CD4-positive, alpha-beta T cell treated with Interleukin-12 subunit alpha and Interleukin-12 subunit beta, for 1 hour (primary cell): ENCODE data around the gene TNFRSF14.

ENCODE experiments used
- DNase-seq: peaks from one replicate; pipeline ENCODE4 v3.0.0-alpha.2; 2020

Gene TNFRSF14

GRCh38 chr1:2523891-2524609, 32.1 kb upstream of the TNFRSF14 start:
- DNase-seq: peak; percentile 64

GRCh38 chr1:2525572-2525919, 30.6 kb upstream of the TNFRSF14 start:
- no peak for DNase-seq

GRCh38 chr1:2525920-2526823, 30.0 kb upstream of the TNFRSF14 start, which contains the start of gene PANK4:
Gene PANK4, minus strand, starts transcription at chr1:2526596. Its CDS starts 9 bp downstream, at chr1:2526587.
- peak; percentile 90 for DNase-seq

- no peak for DNase-seq
These were observed 29.2 kb upstream of the TNFRSF14 start for GRCh38 chr1:2526824-2527555.

GRCh38 chr1:2527556-2527860, 28.7 kb upstream of the TNFRSF14 start:
- no peak for DNase-seq

- no peak for DNase-seq
These were observed 28.2 kb upstream of the TNFRSF14 start for GRCh38 chr1:2528016-2528415.

DNA sequence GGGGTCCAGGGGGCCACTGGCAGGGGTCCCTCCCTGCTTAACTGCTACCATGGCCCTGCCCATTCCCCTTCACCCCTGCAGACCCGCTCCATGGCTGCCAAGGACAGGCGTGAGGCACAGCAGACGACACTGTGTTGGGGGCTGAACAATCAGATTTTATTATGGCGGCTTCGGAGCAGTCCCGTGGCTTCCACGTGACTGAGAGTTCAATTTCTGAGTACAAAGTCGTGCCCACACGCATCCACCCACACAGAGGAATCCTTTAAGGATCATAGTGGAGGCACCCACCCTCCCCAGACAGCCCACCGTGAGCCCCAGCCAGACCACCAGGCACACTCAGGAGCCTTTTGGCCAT, 27.6 kb upstream of the TNFRSF14 start:
- DNase-seq: no peak

DNA sequence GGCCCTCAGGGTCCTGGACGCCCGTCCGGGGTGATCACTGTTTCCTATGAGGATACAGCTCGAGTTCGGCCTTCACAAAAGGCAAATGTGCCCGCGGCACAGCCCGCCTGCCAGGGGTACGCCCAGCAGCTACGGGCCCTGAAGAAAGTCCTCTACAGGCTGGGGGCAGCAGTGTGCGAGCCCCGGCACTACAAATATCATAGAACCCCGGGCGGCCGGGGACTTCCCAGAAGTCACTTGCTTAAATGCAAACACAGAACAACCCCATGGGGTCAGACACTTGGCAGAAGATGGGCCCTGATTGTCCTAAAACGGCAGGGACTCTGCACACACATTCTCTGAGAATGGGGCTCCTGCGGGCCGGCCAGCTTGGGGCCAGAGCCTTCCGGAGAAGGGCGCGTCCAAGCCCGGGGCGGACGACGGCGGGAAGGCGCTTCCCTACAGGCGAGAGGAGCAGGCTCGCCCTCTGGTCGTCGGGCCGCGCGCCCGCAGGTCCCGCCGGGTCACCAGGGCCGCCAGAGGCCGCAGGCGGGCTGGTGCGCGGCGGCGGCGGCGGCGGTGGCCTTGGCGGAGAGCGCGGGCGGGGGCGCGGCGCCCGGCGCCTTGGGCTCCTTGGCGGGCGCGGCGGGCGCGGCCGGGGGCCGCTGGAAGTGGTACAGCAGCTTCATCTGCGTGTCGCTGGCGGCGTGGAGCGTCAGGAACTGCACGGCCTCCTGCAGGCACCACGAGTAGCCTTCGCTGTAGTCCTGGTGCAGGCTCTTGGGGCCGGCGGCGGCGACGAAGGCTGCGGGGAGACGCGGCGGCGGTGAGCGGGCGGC, 27.0 kb upstream of the TNFRSF14 start:
- DNase-seq: peak; percentile 68

GRCh38 chr1:2529784-2530512, 26.2 kb upstream of the TNFRSF14 start, which contains the start of gene HES5:
Gene HES5, minus strand, starts transcription at chr1:2530263. Its CDS starts 99 bp downstream, at chr1:2530164.
- DNase-seq: peak; percentile 11

GRCh38 chr1:2530513-2531361, 25.4 kb upstream of the TNFRSF14 start:
- no peak for DNase-seq

DNA sequence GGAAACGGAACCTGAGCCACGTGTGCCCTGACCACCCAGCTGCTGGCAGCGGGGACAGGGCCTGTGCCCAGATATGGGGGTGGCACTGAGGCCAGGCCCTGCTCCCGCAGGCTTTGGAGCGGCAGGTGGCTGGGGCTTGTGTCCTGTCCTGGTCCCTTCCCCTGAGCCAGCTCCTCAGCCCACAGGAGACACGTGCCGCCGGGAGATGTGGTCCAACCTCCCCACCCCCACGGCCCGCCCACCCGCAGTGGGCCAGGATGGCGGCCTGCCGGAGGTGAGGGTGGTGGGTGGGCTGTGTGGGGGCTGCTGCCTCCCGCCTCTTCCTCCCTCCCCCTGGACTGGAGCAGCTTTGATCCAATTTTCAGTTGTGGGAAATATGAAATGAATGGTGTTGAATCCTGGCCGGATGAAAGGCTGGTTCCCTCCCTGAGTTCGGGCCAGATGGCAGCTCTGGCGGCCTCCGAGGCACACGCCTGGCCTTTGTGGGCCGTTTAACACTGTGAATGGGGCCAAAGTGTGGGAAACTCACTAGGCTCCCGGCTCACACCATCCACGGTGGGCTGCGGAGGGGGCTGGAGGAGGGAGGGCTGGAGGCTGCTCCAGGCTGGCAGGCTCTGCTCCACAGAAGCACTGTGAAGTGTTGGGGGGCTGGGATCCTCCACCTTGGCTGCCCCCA, 23.5 kb upstream of the TNFRSF14 start:
- DNase-seq: no peak

- DNase-seq: no peak
These were observed 22.8 kb upstream of the TNFRSF14 start for GRCh38 chr1:2533365-2533764.

DNA sequence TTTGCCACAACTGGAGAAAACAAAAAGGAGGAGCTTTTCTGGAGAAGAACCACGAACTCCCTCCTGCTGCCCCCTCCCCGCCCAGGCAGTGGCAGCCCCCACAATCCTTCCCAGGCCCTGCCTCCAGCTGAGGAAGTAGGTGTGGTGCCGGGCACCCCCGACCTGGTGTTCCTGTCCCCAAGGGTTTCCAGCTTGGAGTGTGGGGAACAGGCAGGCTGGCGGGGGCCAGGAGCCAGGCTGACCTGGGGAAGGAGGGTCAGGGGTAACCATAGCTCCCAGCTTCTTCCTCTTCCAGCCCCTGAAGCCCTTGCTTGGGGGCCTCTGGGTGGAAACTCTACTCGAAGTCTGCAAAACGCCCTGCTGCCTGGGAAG, 21.9 kb upstream of the TNFRSF14 start:
- no peak for DNase-seq

DNA sequence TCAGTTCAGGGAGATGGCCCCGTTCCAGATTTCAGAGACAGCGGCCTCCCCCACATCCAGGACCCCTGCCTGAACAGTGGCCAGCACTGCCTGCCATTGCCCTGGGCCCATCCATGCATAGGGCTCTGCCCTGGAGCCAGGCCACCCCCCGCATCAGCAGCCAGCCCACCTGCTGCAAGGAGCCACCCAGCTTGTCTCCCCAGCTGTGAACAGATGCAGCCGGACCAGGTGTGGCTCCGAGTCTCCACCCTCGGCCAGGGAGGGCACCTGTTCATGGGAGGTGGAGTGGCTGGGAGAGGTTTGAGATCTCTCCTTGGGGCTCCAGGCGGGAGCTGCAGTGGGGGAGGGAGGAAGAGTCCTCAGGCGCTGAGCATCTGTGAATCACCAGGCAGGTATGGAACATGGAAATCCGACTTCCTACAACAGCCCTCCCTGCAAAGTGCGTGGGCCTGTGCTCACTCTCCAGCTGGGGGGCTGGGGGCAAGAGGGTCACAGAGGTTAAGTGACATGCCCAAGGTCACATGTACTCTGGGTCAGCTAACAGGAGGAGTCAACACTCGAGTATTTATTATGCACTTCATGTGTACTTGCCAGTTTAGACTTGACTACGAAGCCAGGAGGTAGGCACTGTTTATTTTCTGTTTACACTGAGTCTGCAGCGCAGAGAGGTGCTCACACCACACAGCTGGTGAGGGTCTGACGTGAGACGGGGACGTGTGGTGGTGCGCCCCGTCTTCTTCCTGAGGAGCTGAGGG, 21.3 kb upstream of the TNFRSF14 start:
- no peak for DNase-seq

- no peak for DNase-seq
These were observed 20.7 kb upstream of the TNFRSF14 start for GRCh38 chr1:2535455-2535854.

GRCh38 chr1:2535981-2536380, 20.2 kb upstream of the TNFRSF14 start:
- DNase-seq: no peak

DNA sequence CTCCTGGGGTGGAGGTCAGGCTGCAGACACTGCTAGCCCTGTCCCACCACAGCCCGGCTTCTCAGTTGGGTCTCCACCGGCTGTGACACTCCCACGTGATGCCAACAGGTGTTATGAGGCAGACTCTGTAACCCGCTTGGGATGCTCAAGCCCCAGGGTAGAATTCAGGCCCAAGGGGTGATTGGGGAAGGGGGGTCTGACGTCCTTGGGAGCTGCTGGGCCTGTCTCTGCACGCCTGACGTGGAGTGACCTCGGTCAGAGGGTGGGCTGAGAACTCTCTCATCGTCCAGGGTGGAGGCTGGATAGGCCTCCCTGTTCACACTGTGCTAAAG, 18.4 kb upstream of the TNFRSF14 start:
- DNase-seq: no peak

GRCh38 chr1:2538376-2538775, 17.8 kb upstream of the TNFRSF14 start:
- DNase-seq: no peak

GRCh38 chr1:2538872-2539271, 17.3 kb upstream of the TNFRSF14 start:
- DNase-seq: no peak
